Heart left ventricle (tissue), 13 donors: ENCODE data around the gene PFDN4.
"Not testable (repeated sequence)": the region's sequence is repeated elsewhere in the genome, so short reads cannot be mapped to it uniquely, and the experiment has no call there.

Experiments used
- POLR2A ChIP-seq, 2 donors: fragments of 450-650 bp; IDR thresholded peaks; one replicate each; pipeline ENCODE4 v1.6.1; 2017; ENCODE audit warnings: antibody characterized with exemption in 2 of 2, mild to moderate bottlenecking in 2 of 2, moderate library complexity in 2 of 2
- TF ChIP-seq, protein P1 (sequence below), 12 donors: fragments of 200-600 bp; sonication (generic) in 4 of 12; IDR thresholded peaks; one replicate each; pipeline versions ENCODE4 v1.5.0 to v1.8.0; 2018 to 2022; ENCODE audit warnings: antibody characterized with exemption in 12 of 12, mild to moderate bottlenecking in 5 of 12
- donor health status: ischemic (EF 13 %, LVEDD 7.1; RV severe dilation, severe dysfunction).
- donor health status: DM: no; HTN: yes; CAD: no.
- donor health status: DM: no; HTN: no; CAD: no.
- donor health status: ischemic (EF 25% LVEDD 6.9; RV normal size, moderate dysfunction).
- donor health status: ischemic (EF 25% LVEDD 5.7; RV mildly dilated, moderate dysfunction).
- donor health status: ischemic (EF 35%, LVEDD 5.7; RV mildly dilated, moderate dysfunction).
- donor health status: nonischemic (EF 11% LVEDD 7.7; RV severe dilation, severe dysfunction).
- donor health status: DM: yes; HTN: yes; CAD: no.
- donor health status: PGD.
- donor health status: ischemic (EF 29% LVEDD 5.4; RV normal size, mild dysfunction).
- donor health status: nonischemic (EF 23%, LVEDD 6.1; RV moderate dilation, normal function).

DNA sequence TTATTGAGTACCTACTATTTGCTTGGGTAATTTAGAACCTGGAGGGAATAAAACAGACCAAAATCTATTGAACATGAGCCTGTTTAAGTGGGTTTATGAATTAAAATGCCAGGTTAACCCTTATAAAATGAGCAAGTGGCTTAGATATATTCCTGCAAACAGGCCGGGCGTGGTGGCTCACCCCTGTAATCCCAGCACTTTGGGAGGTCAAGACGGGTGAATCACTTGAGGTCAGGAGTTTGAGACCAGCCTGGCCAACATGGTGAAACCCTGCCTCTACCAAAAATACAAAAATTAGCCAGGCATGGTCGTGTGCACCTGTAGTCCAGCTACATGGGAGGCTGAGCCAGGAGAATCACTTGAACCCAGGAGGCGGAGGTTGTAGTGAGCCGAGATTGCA lies 57.9 kb downstream of the PFDN4 start:
- TF ChIP-seq, protein P1, sequence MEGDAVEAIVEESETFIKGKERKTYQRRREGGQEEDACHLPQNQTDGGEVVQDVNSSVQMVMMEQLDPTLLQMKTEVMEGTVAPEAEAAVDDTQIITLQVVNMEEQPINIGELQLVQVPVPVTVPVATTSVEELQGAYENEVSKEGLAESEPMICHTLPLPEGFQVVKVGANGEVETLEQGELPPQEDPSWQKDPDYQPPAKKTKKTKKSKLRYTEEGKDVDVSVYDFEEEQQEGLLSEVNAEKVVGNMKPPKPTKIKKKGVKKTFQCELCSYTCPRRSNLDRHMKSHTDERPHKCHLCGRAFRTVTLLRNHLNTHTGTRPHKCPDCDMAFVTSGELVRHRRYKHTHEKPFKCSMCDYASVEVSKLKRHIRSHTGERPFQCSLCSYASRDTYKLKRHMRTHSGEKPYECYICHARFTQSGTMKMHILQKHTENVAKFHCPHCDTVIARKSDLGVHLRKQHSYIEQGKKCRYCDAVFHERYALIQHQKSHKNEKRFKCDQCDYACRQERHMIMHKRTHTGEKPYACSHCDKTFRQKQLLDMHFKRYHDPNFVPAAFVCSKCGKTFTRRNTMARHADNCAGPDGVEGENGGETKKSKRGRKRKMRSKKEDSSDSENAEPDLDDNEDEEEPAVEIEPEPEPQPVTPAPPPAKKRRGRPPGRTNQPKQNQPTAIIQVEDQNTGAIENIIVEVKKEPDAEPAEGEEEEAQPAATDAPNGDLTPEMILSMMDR (IDR thresholded peaks at IDR 0.05): not testable (repeated sequence)
- TF ChIP-seq POLR2A (IDR thresholded peaks at IDR 0.05): not testable (repeated sequence)
